BJ (cell line): Measurements from ENCODE around the gene SLC41A3. TPM values are rescaled to one million over a fixed set of nuclear protein-coding genes. Genes with fewer than 3 reads are reported as not detected.
A peak's percentile ranks its signal among the peaks of the same experiment; 100 is the strongest.

ENCODE experiments used
- CTCF ChIA-PET: fragments of 350-600 bp; formaldehyde crosslinking; extraction: SDS; loops from one replicate; lab custom pipeline; 2021; ENCODE audit warnings: antibody characterized with exemption, inconsistent platforms; lab: Yijun Ruan, JAX
- POLR2A ChIA-PET: fragments of 300-600 bp; sonication (Branson Sonifier 250); formaldehyde crosslinking; extraction: SDS; loops from one replicate; lab custom pipeline; 2021; ENCODE audit warnings: antibody characterized with exemption; lab: Charles Lee
- DNase-seq: peaks from one replicate; pipeline ENCODE4 v3.0.0-alpha.2; 2011; ENCODE audit warnings: low read depth
- H3K27me3 ChIP-seq: 2 replicates; pipeline ENCODE4 v1.6.0; 2011; ENCODE audit warnings: low read length; ENCODE audit not compliant: control insufficient read depth, insufficient read depth
- H3K36me3 ChIP-seq: 2 replicates; pipeline ENCODE4 v1.5.1; 2011; ENCODE audit warnings: low read length; ENCODE audit not compliant: control insufficient read depth, insufficient read depth
- H3K4me3 ChIP-seq: 2 replicates; pipeline ENCODE4 v1.5.1; 2011; ENCODE audit warnings: low read depth, mild to moderate bottlenecking, control low read depth, low read length
- CTCF ChIP-seq: IDR thresholded peaks from 2 replicates; pipeline ENCODE4 v1.5.1; 2011; ENCODE audit warnings: low read depth, mild to moderate bottlenecking, control low read depth, inconsistent platforms, low read length, moderate library complexity; ENCODE audit not compliant: insufficient read depth
- polyA plus RNA-seq: library from polyadenylated mRNA; depleted of rRNA; stranded (reverse); fragments of >200 nt; gene quantifications from 2 replicates; pipeline ENCODE4 v1.2.3, GENCODE V29; 2011

The SLC41A3 gene
- polyA plus RNA-seq, 1 experiment: 70.8 TPM

GRCh38 chr3:126085841-126086240 lies 1.9 kb upstream of the SLC41A3 start:
- Histone ChIP-seq H3K27me3 (no peaks in the 10 kb centered on the region), H3K36me3 (no peaks in the 10 kb centered on the region), H3K4me3 (no peak overlapping the region)
- no peak for DNase-seq
- ChIA-PET CTCF (interaction anchor here (0.6 to 1.6 kb wide), 2 partner anchors 11 to 28 kb away, joined by 3 to 4 read pairs; no protein-coding TSS in a partner anchor), POLR2A (no interaction called here)
- no peak for TF ChIP-seq CTCF

- H3K4me3 ChIP-seq: no peak overlapping the region
- DNase-seq: no peak
- no peak for TF ChIP-seq CTCF
- no peaks in the 10 kb centered on the region for H3K27me3 ChIP-seq
- ChIA-PET POLR2A (no interaction called here), CTCF (interaction anchor here (1.6 kb wide), 1 partner anchor 12 kb away, joined by 4 read pairs; no protein-coding TSS in a partner anchor)
- no peaks in the 10 kb centered on the region for H3K36me3 ChIP-seq
Measured at GRCh38 chr3:126085276-126085675, 1.4 kb upstream of the SLC41A3 start.

GRCh38 chr3:126084768-126085180 lies 850 bp upstream of the SLC41A3 start:
- CTCF ChIA-PET: interaction anchor here (1.2 to 1.3 kb wide), 2 partner anchors 11 to 13 kb away, joined by 6 read pairs; no protein-coding TSS in a partner anchor
- no peak for TF ChIP-seq CTCF
- Histone ChIP-seq H3K4me3 (peak overlapping the region; percentile 65; the same call in 1 of the 2 replicates), H3K27me3 (no peaks in the 10 kb centered on the region), H3K36me3 (no peaks in the 10 kb centered on the region)
- POLR2A ChIA-PET: no interaction called here
- no peak for DNase-seq

GRCh38 chr3:126083511-126083912 lies 412 bp downstream of the SLC41A3 start:
- Histone ChIP-seq H3K36me3 (no peaks in the 10 kb centered on the region), H3K4me3 (peak overlapping the region; percentile 65), H3K27me3 (no peaks in the 10 kb centered on the region)
- no peak for TF ChIP-seq CTCF
- CTCF ChIA-PET: interaction anchor here (1.2 to 1.3 kb wide), 2 partner anchors 9 to 15 kb away, joined by 6 read pairs; no protein-coding TSS in a partner anchor
- POLR2A ChIA-PET: no interaction called here
- no peak for DNase-seq

- H3K27me3 ChIP-seq: no peaks in the 10 kb centered on the region
- no peaks in the 10 kb centered on the region for H3K36me3 ChIP-seq
- no peak for TF ChIP-seq CTCF
- CTCF ChIA-PET: no interaction called here
- DNase-seq: no peak
- POLR2A ChIA-PET: no interaction called here
- H3K4me3 ChIP-seq: peak overlapping the region; percentile 65
Measured at GRCh38 chr3:126083138-126083445, 832 bp downstream of the SLC41A3 start.
